HepG2 (cell line): ENCODE data around the gene ETS2. TPM values are rescaled to one million over a fixed set of nuclear protein-coding genes. Genes with fewer than 3 reads are reported as not detected.
"Not testable (repeated sequence)": the region's sequence is repeated elsewhere in the genome, so short reads cannot be mapped to it uniquely, and the experiment has no call there.

ENCODE experiments used
- ATAC-seq: fragments of 200-7000 bp; cut with Tn5 transposase; 3 replicates; pipeline ENCODE4 v1.9.1; 2020; ENCODE audit warnings: mild to moderate bottlenecking, moderate library complexity
- BruUV-seq: library from RNA; stranded (reverse); fragments of 400-500 nt; replicated peaks from 2 replicates; lab custom pipeline; 2021; lab: Mats Ljungman, UMichigan
- CTCF ChIA-PET: fragments of 300-600 bp; formaldehyde crosslinking; extraction: SDS; loops from one replicate; lab custom pipeline; 2021; ENCODE audit warnings: low total read pairs, inconsistent platforms, low intra/inter-chr PET ratio; lab: Yijun Ruan, JAX
- POLR2A ChIA-PET: fragments of 350-600 bp; sonication (Branson Sonifier 250); formaldehyde crosslinking; loops from one replicate; lab custom pipeline; 2020; ENCODE audit warnings: antibody characterized with exemption, inconsistent platforms; lab: Yijun Ruan, JAX
- DNase-seq: peaks from one replicate; pipeline ENCODE4 v3.0.0-alpha.2; 2015; ENCODE audit warnings: low spot score
- FAIRE-seq: peaks from 3 replicates; lab custom pipeline; 2011; peaks lifted over from hg19 to GRCh38; lab: Jason Lieb, UNC
- H2AFZ ChIP-seq: one replicate; pipeline ENCODE4 v1.6.1; 2011; ENCODE audit warnings: low read length, inconsistent platforms
- H3K27ac ChIP-seq: fragments of 300-600 bp; 3 replicates; pipeline ENCODE4 v1.8.0; 2011; ENCODE audit warnings: mixed run types, mild to moderate bottlenecking, mixed read lengths, low read length, inconsistent platforms; ENCODE audit not compliant: insufficient read depth; ENCODE audit errors: extremely low read length
- H3K27me3 ChIP-seq, 2 experiments: fragments of 200-600 bp in 1 of 2; 2 replicates in 1 of 2; 3 replicates in 1 of 2; pipeline versions ENCODE4 v1.6.0 to v1.8.0; 2011; ENCODE audit warnings: low read length in 2 of 2, mild to moderate bottlenecking in 2 of 2, moderate library complexity in 2 of 2, inconsistent platforms in 1 of 2; ENCODE audit not compliant: insufficient read depth in 2 of 2, control insufficient read depth in 1 of 2
- H3K36me3 ChIP-seq, 2 experiments: fragments of 200-600 bp in 1 of 2; replicated peaks in 1 of 2; 2 replicates in 1 of 2; 3 replicates in 1 of 2; pipeline versions ENCODE4 v1.5.1 to v1.8.0; 2011; ENCODE audit warnings: low read length in 2 of 2, inconsistent platforms in 1 of 2; ENCODE audit not compliant: insufficient read depth in 2 of 2, control insufficient read depth in 1 of 2
- H3K4me1 ChIP-seq: 2 replicates; pipeline ENCODE4 v1.5.1; 2012; ENCODE audit warnings: low read length, inconsistent platforms; ENCODE audit not compliant: insufficient read depth
- H3K4me2 ChIP-seq: 2 replicates; pipeline ENCODE4 v1.6.0; 2011; ENCODE audit warnings: low read depth, low read length, inconsistent platforms
- H3K4me3 ChIP-seq, 3 experiments: fragments of 200-600 bp in 1 of 3; sonication (generic), shearing (Covaris generic) in 1 of 3; replicated peaks in 1 of 3; 2 replicates each; pipeline ENCODE4 v1.5.1; 2011 to 2016; ENCODE audit warnings: low read length in 3 of 3, inconsistent platforms in 2 of 3, low read depth in 2 of 3, mild to moderate bottlenecking in 2 of 3, control low read depth in 1 of 3, mixed read lengths in 1 of 3; ENCODE audit not compliant: insufficient read depth in 1 of 3
- H3K79me2 ChIP-seq: one replicate; pipeline ENCODE4 v1.6.1; 2011; ENCODE audit warnings: low read length, inconsistent platforms; ENCODE audit not compliant: insufficient read depth
- H3K9ac ChIP-seq: 2 replicates; pipeline ENCODE4 v1.6.0; 2011; ENCODE audit warnings: mild to moderate bottlenecking, low read depth, low read length, inconsistent platforms; ENCODE audit not compliant: insufficient read depth
- H3K9me3 ChIP-seq: 2 replicates; pipeline ENCODE4 v1.5.1; 2012; ENCODE audit warnings: mild to moderate bottlenecking, low read length
- H4K20me1 ChIP-seq: 2 replicates; pipeline ENCODE4 v1.6.0; 2011; ENCODE audit warnings: inconsistent platforms, mild to moderate bottlenecking, low read length, moderate library complexity; ENCODE audit not compliant: insufficient read depth
- HOXA5 ChIP-seq: sonication (generic); formaldehyde crosslinking; IDR thresholded peaks from 2 replicates; pipeline ENCODE4 v1.4.0; 2020; ENCODE audit warnings: missing genetic modification reagents
- JUNB ChIP-seq: sonication (generic); formaldehyde crosslinking; IDR thresholded peaks from 2 replicates; pipeline ENCODE4 v1.8.0; 2022; ENCODE audit warnings: missing genetic modification reagents, mild to moderate bottlenecking, borderline replicate concordance
- TCF12 ChIP-seq, 2 experiments: fragments of 450-650 bp in 1 of 2; sonication (generic) in 1 of 2; formaldehyde crosslinking in 1 of 2; IDR thresholded peaks; 2 replicates each; pipeline versions ENCODE4 v1.6.1 to v1.8.0; 2017 to 2022; ENCODE audit warnings: antibody characterized with exemption in 1 of 2, mild to moderate bottlenecking in 1 of 2, missing genetic modification reagents in 1 of 2, moderate library complexity in 1 of 2
- ZNF180 ChIP-seq: sonication (generic); formaldehyde crosslinking; IDR thresholded peaks from 2 replicates; pipeline ENCODE4 v1.4.0; 2020; ENCODE audit warnings: low read depth, missing genetic modification reagents, borderline replicate concordance
- ZNF329 ChIP-seq: sonication (generic); formaldehyde crosslinking; IDR thresholded peaks from 2 replicates; pipeline ENCODE4 v1.9.0; 2021; ENCODE audit warnings: low read depth, mild to moderate bottlenecking, missing genetic modification reagents
- WGBS: methylation state at CpG from one replicate; pipeline ENCODE4 v1.1.6; 2017; ENCODE audit warnings: low lambda C conversion rate; 5-methylcytosine and 5-hydroxymethylcytosine counted together
- in situ Hi-C: cut with HindIII; loops from 2 replicates; pipeline ENCODE4 v1.10.0; 2017; ENCODE audit warnings: low pct_unique_long_range_greater_than_20kb; ENCODE audit not compliant: extremely low pct_ligation_motif_present
- intact Hi-C: fragments of 100-400 bp; cut with micrococcal nuclease; formaldehyde crosslinking; loops from one replicate; pipeline ENCODE4 v1.10.0; 2022; ENCODE audit not compliant: unreplicated experiment
- polyA plus RNA-seq, 8 experiments: library from polyadenylated mRNA; depleted of rRNA in 3 of 8; stranded (reverse) in 7 of 8; unstranded in 1 of 8; fragments of >200 nt; fragmentation: Illumina TruSeq in 4 of 8; extraction: Trizol in 4 of 8; gene quantifications; 2 replicates each; pipeline versions ENCODE4 v1.2.1 to v1.2.3, GENCODE V29; 2011 to 2016; ENCODE audit warnings: low read depth in 4 of 8, missing spikeins in 1 of 8, mixed read lengths in 1 of 8; ENCODE audit not compliant: insufficient read depth in 1 of 8
- total RNA-seq, 5 experiments: library from RNA; depleted of rRNA; stranded (reverse); fragments of >200 nt; fragmentation: Illumina TruSeq; extraction: Trizol; gene quantifications; 2 replicates each; pipeline ENCODE4 v1.2.3, GENCODE V29; 2016; ENCODE audit warnings: low read depth in 1 of 5
- TF ChIP-seq, protein P1 (sequence below): sonication (generic); formaldehyde crosslinking; conservative IDR thresholded peaks from 2 replicates; pipeline ENCODE4 v1.8.0; 2022; ENCODE audit warnings: mild to moderate bottlenecking, moderate library complexity, missing genetic modification reagents
- TF ChIP-seq, protein P2 (sequence below): IDR thresholded peaks from 2 replicates; pipeline ENCODE4 v1.6.1; 2016; ENCODE audit warnings: low read depth, control low read depth
- TF ChIP-seq, protein P3 (sequence below): sonication (generic); formaldehyde crosslinking; IDR thresholded peaks from 2 replicates; pipeline ENCODE4 v1.5.0; 2020; ENCODE audit warnings: missing genetic modification reagents
- TF ChIP-seq, protein P4 (sequence below): IDR thresholded peaks from 2 replicates; pipeline ENCODE4 v1.6.1; 2016; ENCODE audit warnings: mild to moderate bottlenecking

Gene ETS2
- total and polyA plus RNA-seq, 2 of the 13 experiments (the other 11 are each of a cell fraction or from before 2014, with no cell fraction given): 24.6 to 64.4 TPM

DNA sequence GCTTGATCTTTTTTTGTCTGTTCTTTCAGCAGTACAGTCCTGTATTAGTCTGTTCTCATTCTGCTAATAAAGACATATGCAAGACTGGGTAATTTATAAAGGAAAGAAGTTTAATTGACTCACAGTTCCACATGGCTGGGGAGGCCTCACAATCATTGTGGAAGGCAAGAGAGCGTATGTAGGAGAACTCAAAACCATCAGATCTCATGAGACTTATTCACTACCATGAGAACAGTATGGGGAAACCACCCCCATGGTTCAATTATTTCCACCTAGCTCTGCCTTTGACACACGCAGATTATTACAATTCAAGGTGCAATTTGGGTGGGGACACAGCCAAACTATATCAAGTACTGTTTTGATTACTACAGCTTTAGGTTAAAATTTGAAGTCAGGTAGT is 39.6 kb downstream of the ETS2 start:
- FAIRE-seq, in situ Hi-C loops, H3K4me2 ChIP-seq, H3K36me3 ChIP-seq, intact Hi-C loops, DNase-seq, H3K27ac ChIP-seq, CTCF ChIA-PET, H3K9ac ChIP-seq, ATAC-seq, H3K9me3 ChIP-seq, H3K27me3 ChIP-seq, H3K79me2 ChIP-seq, H2AFZ ChIP-seq, H4K20me1 ChIP-seq, BruUV-seq, H3K4me3 ChIP-seq, POLR2A ChIA-PET: not testable (repeated sequence)
- peaks cover 17% of the 10 kb centered on the region for H3K4me1 ChIP-seq
- WGBS: 72% methylated on average over 2 of the region's 2 CpGs

DNA sequence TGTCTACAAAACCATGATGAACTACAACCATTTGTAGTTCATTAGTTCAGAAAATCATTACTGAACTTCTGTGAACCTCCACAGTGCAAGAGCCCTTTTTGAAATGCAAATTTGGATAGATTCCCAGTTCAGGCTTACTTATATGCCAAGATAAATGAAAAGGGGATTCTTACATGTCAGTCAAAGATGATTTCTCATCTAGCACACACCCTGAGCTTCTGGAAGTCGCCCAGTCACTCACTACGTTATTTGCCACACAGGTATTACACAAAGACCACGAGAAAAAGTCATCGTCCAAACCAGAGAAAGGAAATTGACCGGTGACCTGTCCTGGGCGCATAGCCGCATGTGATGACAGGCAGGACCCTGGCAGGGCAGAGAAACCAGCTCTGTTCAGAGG is 41.8 kb downstream of the ETS2 start:
- in situ Hi-C loops: no loop called here
- intact Hi-C loops: no loop called here
- peaks cover 34% of the 10 kb centered on the region for H3K4me1 ChIP-seq
- H3K27me3 ChIP-seq: no peaks in the 10 kb centered on the region
- H3K27ac ChIP-seq: no peak overlapping the region
- no peaks in the 10 kb centered on the region for H4K20me1 ChIP-seq
- DNase-seq (no peak), ATAC-seq (no peak), FAIRE-seq (no peak)
- H3K4me2 ChIP-seq: no peak overlapping the region
- no peak overlapping the region for H3K4me3 ChIP-seq
- no peaks in the 10 kb centered on the region for H3K79me2 ChIP-seq
- no peaks in the 10 kb centered on the region for H3K9me3 ChIP-seq
- 85% methylated on average over 7 of the region's 7 CpGs for WGBS
- no peak overlapping the region for H2AFZ ChIP-seq
- CTCF ChIA-PET: no interaction called here
- H3K36me3 ChIP-seq: no peaks in the 10 kb centered on the region
- BruUV-seq: no TSS peak
- POLR2A ChIA-PET: no interaction called here
- no peak overlapping the region for H3K9ac ChIP-seq
- TF ChIP-seq ZNF180 (CRISPR knock-in tag) (no peak), ZNF329 (CRISPR knock-in tag) (no peak), JUNB (CRISPR knock-in tag) (no peak), HOXA5 (CRISPR knock-in tag) (no peak), TCF12 (IDR thresholded peaks at IDR 0.05) (no peak), TCF12 (CRISPR knock-in tag; IDR thresholded peaks at IDR 0.05) (no peak)
- TF ChIP-seq, protein P1, sequence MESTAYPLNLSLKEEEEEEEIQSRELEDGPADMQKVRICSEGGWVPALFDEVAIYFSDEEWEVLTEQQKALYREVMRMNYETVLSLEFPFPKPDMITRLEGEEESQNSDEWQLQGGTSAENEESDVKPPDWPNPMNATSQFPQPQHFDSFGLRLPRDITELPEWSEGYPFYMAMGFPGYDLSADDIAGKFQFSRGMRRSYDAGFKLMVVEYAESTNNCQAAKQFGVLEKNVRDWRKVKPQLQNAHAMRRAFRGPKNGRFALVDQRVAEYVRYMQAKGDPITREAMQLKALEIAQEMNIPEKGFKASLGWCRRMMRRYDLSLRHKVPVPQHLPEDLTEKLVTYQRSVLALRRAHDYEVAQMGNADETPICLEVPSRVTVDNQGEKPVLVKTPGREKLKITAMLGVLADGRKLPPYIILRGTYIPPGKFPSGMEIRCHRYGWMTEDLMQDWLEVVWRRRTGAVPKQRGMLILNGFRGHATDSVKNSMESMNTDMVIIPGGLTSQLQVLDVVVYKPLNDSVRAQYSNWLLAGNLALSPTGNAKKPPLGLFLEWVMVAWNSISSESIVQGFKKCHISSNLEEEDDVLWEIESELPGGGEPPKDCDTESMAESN (CRISPR knock-in tag): no peak
- TF ChIP-seq, protein P2, sequence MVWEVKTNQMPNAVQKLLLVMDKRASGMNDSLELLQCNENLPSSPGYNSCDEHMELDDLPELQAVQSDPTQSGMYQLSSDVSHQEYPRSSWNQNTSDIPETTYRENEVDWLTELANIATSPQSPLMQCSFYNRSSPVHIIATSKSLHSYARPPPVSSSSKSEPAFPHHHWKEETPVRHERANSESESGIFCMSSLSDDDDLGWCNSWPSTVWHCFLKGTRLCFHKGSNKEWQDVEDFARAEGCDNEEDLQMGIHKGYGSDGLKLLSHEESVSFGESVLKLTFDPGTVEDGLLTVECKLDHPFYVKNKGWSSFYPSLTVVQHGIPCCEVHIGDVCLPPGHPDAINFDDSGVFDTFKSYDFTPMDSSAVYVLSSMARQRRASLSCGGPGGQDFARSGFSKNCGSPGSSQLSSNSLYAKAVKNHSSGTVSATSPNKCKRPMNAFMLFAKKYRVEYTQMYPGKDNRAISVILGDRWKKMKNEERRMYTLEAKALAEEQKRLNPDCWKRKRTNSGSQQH (CRISPR knock-in tag): no peak
- TF ChIP-seq, protein P3, sequence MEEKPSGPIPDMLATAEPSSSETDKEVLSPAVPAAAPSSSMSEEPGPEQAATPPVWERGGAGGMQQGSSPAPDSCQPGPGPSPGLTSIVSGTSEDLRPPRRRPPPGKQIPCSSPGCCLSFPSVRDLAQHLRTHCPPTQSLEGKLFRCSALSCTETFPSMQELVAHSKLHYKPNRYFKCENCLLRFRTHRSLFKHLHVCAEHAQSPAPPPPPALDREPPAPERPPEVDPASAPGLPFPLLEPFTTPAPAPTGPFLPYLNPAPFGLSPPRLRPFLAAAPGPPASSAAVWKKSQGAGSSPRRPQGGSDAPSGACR (CRISPR knock-in tag): no peak
- TF ChIP-seq, protein P4, sequence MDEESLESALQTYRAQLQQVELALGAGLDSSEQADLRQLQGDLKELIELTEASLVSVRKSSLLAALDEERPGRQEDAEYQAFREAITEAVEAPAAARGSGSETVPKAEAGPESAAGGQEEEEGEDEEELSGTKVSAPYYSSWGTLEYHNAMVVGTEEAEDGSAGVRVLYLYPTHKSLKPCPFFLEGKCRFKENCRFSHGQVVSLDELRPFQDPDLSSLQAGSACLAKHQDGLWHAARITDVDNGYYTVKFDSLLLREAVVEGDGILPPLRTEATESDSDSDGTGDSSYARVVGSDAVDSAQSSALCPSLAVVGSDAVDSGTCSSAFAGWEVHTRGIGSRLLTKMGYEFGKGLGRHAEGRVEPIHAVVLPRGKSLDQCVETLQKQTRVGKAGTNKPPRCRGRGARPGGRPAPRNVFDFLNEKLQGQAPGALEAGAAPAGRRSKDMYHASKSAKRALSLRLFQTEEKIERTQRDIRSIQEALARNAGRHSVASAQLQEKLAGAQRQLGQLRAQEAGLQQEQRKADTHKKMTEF (CRISPR knock-in tag): no peak
